ENCODE measurements around the gene SOX30.

SOX30 gene

GRCh38 chr5:157671592-157672330 is 19.5 kb upstream of the SOX30 start:
- no peak for DNase-seq (ENCODE audit: extremely low read depth, low read depth)
- TF ChIP-seq CTCF (IDR thresholded peaks at IDR 0.05; ENCODE audit: low read depth, low read length, missing control alignments), result no peak
- H3K4me3 ChIP-seq (replicated peaks; ENCODE audit: low read depth, low read length), result peak overlapping the region; percentile 63

- no peak for TF ChIP-seq CTCF (IDR thresholded peaks at IDR 0.05; ENCODE audit: low read depth, low read length, missing control alignments)
- DNase-seq (ENCODE audit: extremely low read depth, low read depth), result no peak
- peak within 1 kb of the TSS; percentile 63 for H3K4me3 ChIP-seq (replicated peaks; ENCODE audit: low read depth, low read length)
These were observed 18.7 kb upstream of the SOX30 start, which contains the start of gene C5orf52 for GRCh38 chr5:157670662-157671591. Gene C5orf52, plus strand, starts transcription at chr5:157671533. Its CDS starts 82 bp downstream, at chr5:157671615.

- no peak for TF ChIP-seq CTCF (IDR thresholded peaks at IDR 0.05; ENCODE audit: low read depth, low read length, missing control alignments)
- H3K4me3 ChIP-seq (replicated peaks; ENCODE audit: low read depth, low read length), result no peak overlapping the region
- no peak for DNase-seq (ENCODE audit: extremely low read depth, low read depth)
These were observed 17.5 kb upstream of the SOX30 start for GRCh38 chr5:157669701-157670097.

GRCh38 chr5:157668356-157668755 is 16.1 kb upstream of the SOX30 start:
- DNase-seq (ENCODE audit: extremely low read depth, low read depth), result no peak
- no peak for TF ChIP-seq CTCF (IDR thresholded peaks at IDR 0.05; ENCODE audit: low read depth, low read length, missing control alignments)
- no peak overlapping the region for H3K4me3 ChIP-seq (replicated peaks; ENCODE audit: low read depth, low read length)

GRCh38 chr5:157665467-157666070 is 13.3 kb upstream of the SOX30 start:
- no peak for TF ChIP-seq CTCF (IDR thresholded peaks at IDR 0.05; ENCODE audit: low read depth, low read length, missing control alignments)
- no peak for DNase-seq (ENCODE audit: extremely low read depth, low read depth)
- H3K4me3 ChIP-seq (replicated peaks; ENCODE audit: low read depth, low read length), result no peak overlapping the region

DNA sequence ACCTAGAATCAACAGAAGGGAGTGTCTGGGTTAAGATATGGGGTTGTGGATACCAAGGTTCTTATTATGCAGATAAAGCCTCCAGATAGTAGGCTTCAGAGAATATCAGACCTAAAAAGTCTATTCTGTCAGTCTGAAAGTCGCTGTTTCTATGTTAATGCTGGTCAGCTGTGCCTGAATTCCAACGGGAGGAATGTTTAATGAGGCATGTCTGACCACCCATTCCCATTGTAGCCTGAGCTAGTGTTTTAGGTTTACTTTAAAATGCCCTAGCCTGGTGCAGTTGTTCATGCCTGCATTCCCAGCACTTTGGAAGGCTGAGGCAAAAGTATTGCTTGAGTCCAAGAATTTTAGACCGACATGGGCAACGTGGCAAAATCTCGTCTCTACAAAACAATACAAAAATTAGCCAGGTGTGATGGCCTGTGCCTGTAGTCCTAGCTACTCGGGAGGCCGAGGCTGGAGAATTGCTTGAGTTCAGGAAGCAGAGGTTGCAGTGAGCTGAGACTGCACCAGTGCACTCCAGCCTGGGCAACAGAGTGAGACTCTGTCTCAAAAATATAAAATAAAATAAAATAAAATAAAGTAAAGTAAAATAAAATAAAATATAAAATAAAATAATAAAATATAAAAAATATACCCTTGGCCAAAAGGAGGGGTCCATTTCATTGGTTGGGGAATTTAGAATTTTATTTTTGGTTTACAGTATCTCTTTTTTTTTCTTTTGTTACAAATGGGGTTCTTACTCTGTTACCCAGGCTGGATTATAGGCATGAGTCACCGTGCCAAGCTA is 7.8 kb upstream of the SOX30 start:
- TF ChIP-seq CTCF (IDR thresholded peaks at IDR 0.05; ENCODE audit: low read depth, low read length, missing control alignments), result no peak
- no peak for DNase-seq (ENCODE audit: extremely low read depth, low read depth)
- H3K4me3 ChIP-seq (replicated peaks; ENCODE audit: low read depth, low read length), result no peak overlapping the region

Data from HFF-Myc (cell line).